Osteoblast (primary cell): Measurements from ENCODE around the gene AGRP. TPM values are rescaled to one million over a fixed set of nuclear protein-coding genes. Genes with fewer than 3 reads are reported as not detected.
A peak's percentile ranks its signal among the peaks of the same experiment; 100 is the strongest.

Source experiments
- DNase-seq: peaks from one replicate; pipeline ENCODE4 v3.0.0; 2011; ENCODE audit warnings: low spot score, mixed read lengths; ENCODE audit not compliant: insufficient read length; ENCODE audit errors: missing footprints
- H2AFZ ChIP-seq: 2 replicates; pipeline ENCODE4 v1.6.0; 2011; ENCODE audit warnings: mild to moderate bottlenecking, low read length
- H3K27ac ChIP-seq: 2 replicates; pipeline ENCODE4 v1.5.1; 2011; ENCODE audit warnings: mild to moderate bottlenecking, low read depth, low read length, moderate library complexity
- H3K27me3 ChIP-seq: 2 replicates; pipeline ENCODE4 v1.6.0; 2012; ENCODE audit warnings: mild to moderate bottlenecking, control low read depth, inconsistent platforms, low read length, moderate library complexity; ENCODE audit not compliant: insufficient read depth
- H3K36me3 ChIP-seq: 2 replicates; pipeline ENCODE4 v1.5.1; 2011; ENCODE audit warnings: mild to moderate bottlenecking, low read length, control low read depth, moderate library complexity; ENCODE audit not compliant: insufficient read depth
- H3K4me1 ChIP-seq: 2 replicates; pipeline ENCODE4 v1.5.1; 2011; ENCODE audit warnings: mild to moderate bottlenecking, low read length, control low read depth, moderate library complexity; ENCODE audit not compliant: insufficient read depth
- H3K4me2 ChIP-seq: 2 replicates; pipeline ENCODE4 v1.6.0; 2011; ENCODE audit warnings: mild to moderate bottlenecking, low read length; ENCODE audit not compliant: insufficient read depth
- H3K4me3 ChIP-seq: fragments of 200-600 bp; sonication (generic); 3 replicates; pipeline ENCODE4 v1.5.1; 2012; ENCODE audit warnings: mild to moderate bottlenecking, low read length, inconsistent platforms; ENCODE audit not compliant: insufficient read depth
- H3K79me2 ChIP-seq: 2 replicates; pipeline ENCODE4 v1.6.0; 2012; ENCODE audit warnings: mild to moderate bottlenecking, low read length, control low read depth, inconsistent platforms; ENCODE audit not compliant: insufficient read depth
- H3K9me3 ChIP-seq: 2 replicates; pipeline ENCODE4 v1.5.1; 2011; ENCODE audit warnings: low read depth, low read length, control low read depth
- H4K20me1 ChIP-seq: 2 replicates; pipeline ENCODE4 v1.6.0; 2012; ENCODE audit warnings: mild to moderate bottlenecking, low read length, control low read depth; ENCODE audit not compliant: insufficient read depth
- CTCF ChIP-seq: IDR thresholded peaks from 2 replicates; pipeline ENCODE4 v1.5.1; 2011; ENCODE audit warnings: mild to moderate bottlenecking, low read depth, low read length, moderate library complexity; ENCODE audit errors: extremely low read depth
- total RNA-seq: library from RNA; depleted of rRNA; stranded (reverse); fragments of >200 nt; gene quantifications from 2 replicates; pipeline ENCODE4 v1.2.3, GENCODE V29; 2012

The AGRP gene
- total RNA-seq, 1 donor = not detected

GRCh38 chr16:67483731-67484525 is 581 bp upstream of the AGRP start:
- H3K27ac ChIP-seq = no peak overlapping the region
- H2AFZ ChIP-seq = no peak overlapping the region
- no peaks in the 10 kb centered on the region for H3K9me3 ChIP-seq
- H3K4me2 ChIP-seq = no peak overlapping the region
- H3K27me3 ChIP-seq = no peaks in the 10 kb centered on the region
- no peak for DNase-seq
- peaks cover 34% of the 10 kb centered on the region for H3K79me2 ChIP-seq
- H3K36me3 ChIP-seq = no peaks in the 10 kb centered on the region
- no peak for TF ChIP-seq CTCF
- H3K4me3 ChIP-seq = no peak overlapping the region
- peaks cover 10% of the 10 kb centered on the region for H4K20me1 ChIP-seq
- H3K4me1 ChIP-seq = peaks cover 14% of the 10 kb centered on the region

- Histone ChIP-seq H4K20me1 (peaks cover 22% of the 10 kb centered on the region), H3K27me3 (no peaks in the 10 kb centered on the region), H3K9me3 (no peaks in the 10 kb centered on the region), H2AFZ (peak overlapping the region; percentile 8), H3K36me3 (peaks cover 5% of the 10 kb centered on the region), H3K4me1 (peaks cover 16% of the 10 kb centered on the region), H3K79me2 (peaks cover 50% of the 10 kb centered on the region), H3K4me2 (peak overlapping the region; percentile 74), H3K27ac (no peak overlapping the region), H3K4me3 (peak overlapping the region; percentile 99)
- peak; percentile 38 for DNase-seq
- no peak for TF ChIP-seq CTCF
Observed at GRCh38 chr16:67482233-67482924, 968 bp downstream of the AGRP start.

- DNase-seq = peak; percentile 52
- Histone ChIP-seq H3K27me3 (no peaks in the 10 kb centered on the region), H3K36me3 (peaks cover 5% of the 10 kb centered on the region), H3K9me3 (no peaks in the 10 kb centered on the region), H3K27ac (peak overlapping the region; percentile 38), H2AFZ (peak overlapping the region; percentile 90), H4K20me1 (peaks cover 25% of the 10 kb centered on the region), H3K79me2 (peaks cover 56% of the 10 kb centered on the region), H3K4me1 (peaks cover 16% of the 10 kb centered on the region), H3K4me3 (peak overlapping the region; percentile 99), H3K4me2 (peak overlapping the region; percentile 74)
- no peak for TF ChIP-seq CTCF
Observed at GRCh38 chr16:67481561-67482232, 1.6 kb downstream of the AGRP start.
